Inflammatory macrophage treated with lipopolysaccharide for 4 hours (primary cell): Measurements from ENCODE around the gene ABCG4.
"Not testable (repeated sequence)": the region's sequence is repeated elsewhere in the genome, so short reads cannot be mapped to it uniquely, and the experiment has no call there.

Experiments used
- DNase-seq: peaks from one replicate; pipeline ENCODE4 v3.0.0-alpha.2; 2020

ABCG4 gene

GRCh38 chr11:119149018-119149785 is at the start of gene ABCG4:
TSS of gene ABCG4 (plus strand) at chr11:119149052. CDS start at chr11:119149966, 914 bp downstream.
- DNase-seq = peak; percentile 5

GRCh38 chr11:119099711-119100110 is 49.1 kb upstream of the ABCG4 start:
- no peak for DNase-seq

- peak; percentile 47 for DNase-seq
Observed at GRCh38 chr11:119100246-119100970, 48.4 kb upstream of the ABCG4 start.

GRCh38 chr11:119100994-119101758 is 47.7 kb upstream of the ABCG4 start:
- DNase-seq = no peak

GRCh38 chr11:119101759-119102423 is 47.0 kb upstream of the ABCG4 start, which contains the start of gene DPAGT1:
TSS of gene DPAGT1 (minus strand) at chr11:119101853. CDS start at chr11:119101655, 198 bp downstream.
- peak; percentile 95 for DNase-seq

GRCh38 chr11:119103161-119103664 is 45.6 kb upstream of the ABCG4 start:
- DNase-seq = not testable (repeated sequence)

GRCh38 chr11:119103793-119104192 is 45.1 kb upstream of the ABCG4 start:
- DNase-seq = no peak

GRCh38 chr11:119106564-119107537 is 42.0 kb upstream of the ABCG4 start, which contains the start of gene C2CD2L:
TSS of gene C2CD2L (plus strand) at chr11:119107344. CDS start at chr11:119107742, 398 bp downstream.
- DNase-seq = peak; percentile 92

- DNase-seq = no peak
Observed at GRCh38 chr11:119107538-119108145, 41.2 kb upstream of the ABCG4 start.

GRCh38 chr11:119108146-119108856 is 40.6 kb upstream of the ABCG4 start:
- peak; percentile 69 for DNase-seq

GRCh38 chr11:119108857-119109221 is 40.0 kb upstream of the ABCG4 start:
- DNase-seq = no peak

- DNase-seq = no peak
Observed at GRCh38 chr11:119109843-119110242, 39.0 kb upstream of the ABCG4 start.

- no peak for DNase-seq
Observed at GRCh38 chr11:119110439-119110838, 38.4 kb upstream of the ABCG4 start.

GRCh38 chr11:119111361-119111925 is 37.4 kb upstream of the ABCG4 start:
- DNase-seq = no peak

GRCh38 chr11:119112314-119113020 is 36.4 kb upstream of the ABCG4 start:
- no peak for DNase-seq

GRCh38 chr11:119113716-119114115 is 35.1 kb upstream of the ABCG4 start:
- DNase-seq = no peak

GRCh38 chr11:119114351-119114750 is 34.5 kb upstream of the ABCG4 start:
- no peak for DNase-seq

GRCh38 chr11:119115484-119116234 is 33.2 kb upstream of the ABCG4 start:
- peak; percentile 91 for DNase-seq
